Measurements from ENCODE around the gene PAQR5. TPM values are rescaled to one million over a fixed set of nuclear protein-coding genes. Genes with fewer than 3 reads are reported as not detected.

PAQR5 gene
- total and polyA plus RNA-seq, 4 donors: 0.19 to 1.1 (median 0.53) TPM

DNA sequence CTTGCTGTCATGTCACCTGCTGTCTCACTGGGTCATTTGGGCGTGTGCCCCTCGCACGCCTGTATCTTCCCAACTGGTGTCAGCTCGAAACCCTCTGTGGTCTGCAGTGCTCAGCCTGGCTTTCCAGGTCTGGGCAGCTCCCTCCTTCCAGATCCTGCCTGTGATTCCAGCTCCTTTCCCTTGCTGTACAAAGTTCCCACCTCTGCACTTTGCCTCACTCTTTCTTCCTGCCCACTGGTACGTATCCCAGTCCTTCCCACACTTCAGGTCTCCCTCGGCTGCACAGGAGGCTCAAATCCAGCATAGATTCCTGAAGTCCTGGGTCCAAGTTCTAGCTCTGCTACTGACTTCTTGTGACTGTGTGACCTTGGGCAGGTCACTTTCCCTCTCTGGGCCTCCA is 2.1 kb upstream of the PAQR5 start:
- no peaks in the 10 kb centered on the region for H3K36me3 ChIP-seq (ENCODE audit: control insufficient read depth in 4 of 4, insufficient read depth in 3 of 4, low read depth in 1 of 4, low read length in 3 of 4)
- peaks cover 0 to 4% (median 1%) of the 10 kb centered on the region in 4 donors for H3K27me3 ChIP-seq (ENCODE audit: control insufficient read depth in 4 of 4, insufficient read depth in 4 of 4, low read length in 3 of 4)
- no peak overlapping the region for H3K27ac ChIP-seq (ENCODE audit: low read depth in 1 of 2, low read length in 2 of 2)
- DNase-seq (ENCODE audit: low spot score): no peak
- TF ChIP-seq GABPA (IDR thresholded peaks at IDR 0.05 in 1 of 2, conservative IDR thresholded peaks at IDR 0.05 in 1 of 2): no peak
- no peak for TF ChIP-seq RXRA (IDR thresholded peaks at IDR 0.05)
- no peak for TF ChIP-seq HNF4A (conservative IDR thresholded peaks at IDR 0.05)
- TF ChIP-seq JUND (IDR thresholded peaks at IDR 0.05): no peak
- TF ChIP-seq HNF4G (IDR thresholded peaks at IDR 0.05): no peak
- H3K9ac ChIP-seq (ENCODE audit: low read depth in 1 of 2, low read length in 2 of 2): no peak overlapping the region
- 88% methylated on average over 6 of the region's 6 CpGs for WGBS
- peaks cover 0 to 7% (median 5%) of the 10 kb centered on the region in 4 donors for H3K4me1 ChIP-seq (ENCODE audit: control insufficient read depth in 4 of 4, insufficient read depth in 4 of 4, low read length in 3 of 4)
- H3K4me3 ChIP-seq (ENCODE audit: low read depth in 1 of 3, low read length in 3 of 3): no peak overlapping the region
- no peaks in the 10 kb centered on the region for H3K9me3 ChIP-seq (ENCODE audit: control insufficient read depth in 4 of 4, low read length in 3 of 4)

- no peak overlapping the region for H3K4me3 ChIP-seq (ENCODE audit: low read depth in 1 of 3, low read length in 3 of 3)
These were observed 914 bp upstream of the PAQR5 start for GRCh38 chr15:69297642-69298353.

DNA sequence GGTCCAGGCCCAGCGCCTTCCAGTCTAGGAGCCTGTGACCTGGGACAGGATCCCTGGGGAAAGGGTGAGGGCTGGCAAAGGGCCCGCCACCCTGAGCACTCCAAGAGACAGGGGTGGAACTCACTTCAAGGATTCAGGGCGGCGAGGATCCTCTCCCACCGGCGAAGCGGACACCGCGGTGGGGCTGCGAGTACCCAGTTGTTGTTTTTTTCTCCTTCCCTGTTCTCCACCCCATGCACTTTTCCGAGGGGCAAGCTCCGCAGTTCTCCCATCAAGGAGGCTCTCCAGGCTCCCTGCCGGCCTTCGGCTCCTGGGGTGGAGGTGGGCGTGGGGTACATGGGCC is 387 bp upstream of the PAQR5 start:
- DNase-seq (ENCODE audit: low spot score): no peak
- WGBS: 72% methylated on average over 15 of the region's 15 CpGs
- Histone ChIP-seq H3K9ac (ENCODE audit: low read depth in 1 of 2, low read length in 2 of 2) (no peak overlapping the region), H3K27me3 (ENCODE audit: control insufficient read depth in 4 of 4, insufficient read depth in 4 of 4, low read length in 3 of 4) (peaks cover 0 to 4% (median 1%) of the 10 kb centered on the region in 4 donors), H3K4me1 (ENCODE audit: control insufficient read depth in 4 of 4, insufficient read depth in 4 of 4, low read length in 3 of 4) (peaks cover 0 to 7% (median 5%) of the 10 kb centered on the region in 4 donors), H3K9me3 (ENCODE audit: control insufficient read depth in 4 of 4, low read length in 3 of 4) (no peaks in the 10 kb centered on the region), H3K36me3 (ENCODE audit: control insufficient read depth in 4 of 4, insufficient read depth in 3 of 4, low read depth in 1 of 4, low read length in 3 of 4) (no peaks in the 10 kb centered on the region), H3K4me3 (ENCODE audit: low read depth in 1 of 3, low read length in 3 of 3) (peak overlapping the region in 1 of 3 donors; percentile 58), H3K27ac (ENCODE audit: low read depth in 1 of 2, low read length in 2 of 2) (no peak overlapping the region)
- TF ChIP-seq FOXA1 (IDR thresholded peaks at IDR 0.05) (no peak), TAF1 (conservative IDR thresholded peaks at IDR 0.05) (no peak)

More at GRCh38 chr15:69297642-69298353, 914 bp upstream of the PAQR5 start:
- no peak overlapping the region for H3K27ac ChIP-seq (ENCODE audit: low read depth in 1 of 2, low read length in 2 of 2)
- peaks cover 0 to 4% (median 1%) of the 10 kb centered on the region in 4 donors for H3K27me3 ChIP-seq (ENCODE audit: control insufficient read depth in 4 of 4, insufficient read depth in 4 of 4, low read length in 3 of 4)
- DNase-seq (ENCODE audit: low spot score): no peak
- peaks cover 0 to 7% (median 5%) of the 10 kb centered on the region in 4 donors for H3K4me1 ChIP-seq (ENCODE audit: control insufficient read depth in 4 of 4, insufficient read depth in 4 of 4, low read length in 3 of 4)
- no peaks in the 10 kb centered on the region for H3K36me3 ChIP-seq (ENCODE audit: control insufficient read depth in 4 of 4, insufficient read depth in 3 of 4, low read depth in 1 of 4, low read length in 3 of 4)
- no peak for TF ChIP-seq HNF4A (conservative IDR thresholded peaks at IDR 0.05)
- TF ChIP-seq HNF4G (IDR thresholded peaks at IDR 0.05): no peak
- WGBS: 94% methylated on average over 10 of the region's 10 CpGs
- no peak overlapping the region for H3K9ac ChIP-seq (ENCODE audit: low read depth in 1 of 2, low read length in 2 of 2)
- no peaks in the 10 kb centered on the region for H3K9me3 ChIP-seq (ENCODE audit: control insufficient read depth in 4 of 4, low read length in 3 of 4)

- H3K9ac ChIP-seq (ENCODE audit: low read depth in 1 of 2, low read length in 2 of 2): no peak overlapping the region
These were observed 757 bp downstream of the PAQR5 start for GRCh38 chr15:69299451-69299886.

More at GRCh38 chr15:69299451-69299886, 757 bp downstream of the PAQR5 start:
- no peaks in the 10 kb centered on the region for H3K9me3 ChIP-seq (ENCODE audit: control insufficient read depth in 4 of 4, low read length in 3 of 4)
- TF ChIP-seq REST (IDR thresholded peaks at IDR 0.05) (no peak), SP1 (IDR thresholded peaks at IDR 0.05) (no peak), RAD21 (IDR thresholded peaks at IDR 0.05) (no peak), HNF4A (conservative IDR thresholded peaks at IDR 0.05) (no peak)
- H3K27ac ChIP-seq (ENCODE audit: low read depth in 1 of 2, low read length in 2 of 2): no peak overlapping the region
- peaks cover 0 to 7% (median 5%) of the 10 kb centered on the region in 4 donors for H3K4me1 ChIP-seq (ENCODE audit: control insufficient read depth in 4 of 4, insufficient read depth in 4 of 4, low read length in 3 of 4)
- H3K27me3 ChIP-seq (ENCODE audit: control insufficient read depth in 4 of 4, insufficient read depth in 4 of 4, low read length in 3 of 4): peaks cover 0 to 4% (median 1%) of the 10 kb centered on the region in 4 donors
- H3K36me3 ChIP-seq (ENCODE audit: control insufficient read depth in 4 of 4, insufficient read depth in 3 of 4, low read depth in 1 of 4, low read length in 3 of 4): no peaks in the 10 kb centered on the region
- peak overlapping the region in 1 of 3 donors; percentile 58 for H3K4me3 ChIP-seq (ENCODE audit: low read depth in 1 of 3, low read length in 3 of 3)
- DNase-seq (ENCODE audit: low spot score): no peak
- 26% methylated on average over 16 of the region's 16 CpGs for WGBS

Data from liver (tissue), 9 donors.